B cell (primary cell): Measurements from ENCODE around the gene LAGE3. TPM values are rescaled to one million over a fixed set of nuclear protein-coding genes. Genes with fewer than 3 reads are reported as not detected.

Source experiments
- ATAC-seq: fragments of 200-7000 bp; cut with Tn5 transposase; one replicate; pipeline ENCODE4 v1.10.0; 2021; ENCODE audit warnings: low read depth, mild to moderate bottlenecking, moderate number of reproducible peaks, moderate library complexity
- CTCF ChIA-PET: fragments of 350-600 bp; sonication (Branson Sonifier 250); formaldehyde crosslinking; loops from one replicate; lab custom pipeline; 2021; ENCODE audit warnings: antibody characterized with exemption, inconsistent platforms; lab: Charles Lee
- POLR2A ChIA-PET: fragments of 350-600 bp; sonication (Branson Sonifier 250); formaldehyde crosslinking; loops from one replicate; lab custom pipeline; 2021; ENCODE audit warnings: antibody characterized with exemption; lab: Charles Lee
- DNase-seq: peaks from one replicate; pipeline ENCODE4 v3.0.0; 2013
- H2AFZ ChIP-seq: 2 replicates; pipeline ENCODE4 v1.6.1; 2012; ENCODE audit warnings: mild to moderate bottlenecking, low read depth, low read length; ENCODE audit not compliant: insufficient read depth, poor library complexity, severe bottlenecking
- H3K27ac ChIP-seq, 2 donors: 1 replicate in 1 of 2; 2 replicates in 1 of 2; pipeline ENCODE4 v1.5.1; 2012 to 2013; ENCODE audit warnings: low read length in 2 of 2, mild to moderate bottlenecking in 2 of 2, moderate library complexity in 1 of 2
- H3K27me3 ChIP-seq, 4 experiments: fragments of 200-600 bp in 1 of 4; sonication (generic) in 1 of 4; replicated peaks in 1 of 4; 1 replicate in 2 of 4; 2 replicates in 2 of 4; pipeline versions ENCODE4 v1.6.1 to v1.7.0; 2013 to 2016; ENCODE audit warnings: low read length in 3 of 4, mild to moderate bottlenecking in 2 of 4, mixed read lengths in 1 of 4, moderate library complexity in 1 of 4; ENCODE audit not compliant: insufficient read depth in 4 of 4, control insufficient read depth in 3 of 4; ENCODE audit errors: control extremely low read depth in 1 of 4
- H3K36me3 ChIP-seq, 2 experiments: replicated peaks in 1 of 2; 1 replicate in 1 of 2; 2 replicates in 1 of 2; pipeline versions ENCODE4 v1.6.1 to v1.7.1; 2013; ENCODE audit warnings: low read length in 1 of 2; ENCODE audit not compliant: insufficient read depth in 2 of 2, control insufficient read depth in 1 of 2; ENCODE audit errors: control extremely low read depth in 1 of 2, extremely low read depth in 1 of 2
- H3K4me1 ChIP-seq, 2 donors: fragments of 200-600 bp in 1 of 2; sonication (generic) in 1 of 2; 1 replicate in 1 of 2; 2 replicates in 1 of 2; pipeline versions ENCODE4 v1.5.1 to v1.6.1; 2013 to 2017; ENCODE audit warnings: low read length in 2 of 2; ENCODE audit not compliant: control insufficient read depth in 2 of 2, insufficient read depth in 2 of 2
- H3K4me2 ChIP-seq: replicated peaks from 2 replicates; pipeline ENCODE3; 2012; ENCODE audit warnings: mild to moderate bottlenecking, low read depth, low read length; ENCODE audit not compliant: poor library complexity, severe bottlenecking
- H3K4me3 ChIP-seq, 5 experiments: fragments of 200-600 bp in 1 of 5; sonication (generic) in 1 of 5; 1 replicate in 3 of 5; 2 replicates in 2 of 5; pipeline versions ENCODE4 v1.5.1 to v1.7.0; 2011 to 2016; ENCODE audit warnings: low read length in 4 of 5, mild to moderate bottlenecking in 4 of 5, low read depth in 2 of 5, control low read depth in 1 of 5, moderate library complexity in 1 of 5; ENCODE audit not compliant: insufficient read depth in 1 of 5; ENCODE audit errors: control extremely low read depth in 1 of 5, extremely low read depth in 1 of 5
- H3K79me2 ChIP-seq: fragments of 200-600 bp; sonication (generic); one replicate; pipeline ENCODE4 v1.6.0; 2016; ENCODE audit warnings: low read length; ENCODE audit not compliant: control insufficient read depth, insufficient read depth
- H3K9ac ChIP-seq: fragments of 200-600 bp; sonication (generic); 2 replicates; pipeline ENCODE4 v1.6.1; 2017; ENCODE audit warnings: mild to moderate bottlenecking, low read length, moderate library complexity
- H3K9me3 ChIP-seq, 3 donors: one replicate each; pipeline versions ENCODE4 v1.6.1 to v1.7.1; 2013; ENCODE audit warnings: low read length in 2 of 3; ENCODE audit not compliant: control insufficient read depth in 2 of 3, insufficient read depth in 1 of 3; ENCODE audit errors: control extremely low read depth in 1 of 3
- H4K20me1 ChIP-seq: 2 replicates; pipeline ENCODE4 v1.6.0; 2012; ENCODE audit warnings: mild to moderate bottlenecking, low read length; ENCODE audit not compliant: insufficient read depth, control insufficient read depth, poor library complexity, severe bottlenecking
- H3K27ac Mint-ChIP-seq: one replicate; pipeline ENCODE4 v1.8.0; 2021; ENCODE audit warnings: mixed read lengths
- H3K27me3 Mint-ChIP-seq: one replicate; pipeline ENCODE4 v1.8.0; 2021; ENCODE audit warnings: mixed read lengths
- H3K4me1 Mint-ChIP-seq: one replicate; pipeline ENCODE4 v1.8.0; 2021; ENCODE audit warnings: mixed read lengths
- H3K4me3 Mint-ChIP-seq: one replicate; pipeline ENCODE4 v1.8.0; 2021; ENCODE audit warnings: mixed read lengths
- H3K9me3 Mint-ChIP-seq: one replicate; pipeline ENCODE4 v1.8.0; 2022; ENCODE audit warnings: mixed read lengths; ENCODE audit not compliant: insufficient read depth
- EZH2 ChIP-seq: IDR thresholded peaks from 2 replicates; pipeline ENCODE4 v1.6.1; 2012; ENCODE audit warnings: borderline replicate concordance, low read depth, mild to moderate bottlenecking, moderate library complexity, low read length; ENCODE audit not compliant: insufficient read depth, poor library complexity, severe bottlenecking
- WGBS: methylation state at CpG from one replicate; pipeline ENCODE4 v1.1.5; 2013; ENCODE audit warnings: missing lambda C conversion rate; ENCODE audit not compliant: insufficient coverage; 5-methylcytosine and 5-hydroxymethylcytosine counted together
- intact Hi-C: fragments of 100-400 bp; cut with micrococcal nuclease; formaldehyde crosslinking; loops from one replicate; pipeline ENCODE4 v1.10.0; 2022
- polyA plus RNA-seq: library from polyadenylated mRNA; depleted of rRNA; stranded (reverse); fragments of >200 nt; gene quantifications from 2 replicates; pipeline ENCODE4 v1.2.3, GENCODE V29; 2012
- total RNA-seq, 2 donors: library from RNA; stranded (reverse); fragments of 120-200 nt in 1 of 2; gene quantifications; 1 replicate in 1 of 2; 2 replicates in 1 of 2; pipeline versions ENCODE4 v1.2.3 to v1.2.4, GENCODE V29; 2013 to 2022
- TF ChIP-seq, protein P1 (sequence below): fragments of 200-600 bp; IDR thresholded peaks from one replicate; pipeline ENCODE4 v1.8.0; 2022; ENCODE audit warnings: antibody characterized with exemption, mild to moderate bottlenecking

The LAGE3 gene
- total and polyA plus RNA-seq, 2 donors (not counting 1 experiment from before 2014, with no cell fraction given) = 17.0 to 19.9 TPM

GRCh38 chrX:154471839-154472684 lies 7.0 kb downstream of the LAGE3 start:
- no peak overlapping the region for H3K4me3 Mint-ChIP-seq
- CTCF ChIA-PET = no interaction called here
- Histone ChIP-seq H3K9me3 (no peaks in the 10 kb centered on the region), H3K79me2 (no peaks in the 10 kb centered on the region), H2AFZ (no peak overlapping the region), H4K20me1 (no peaks in the 10 kb centered on the region), H3K27me3 (no peaks in the 10 kb centered on the region), H3K4me2 (no peak overlapping the region), H3K4me3 (no peak overlapping the region), H3K36me3 (peaks cover 0 to 19% of the 10 kb centered on the region in 2 experiments), H3K4me1 (no peaks in the 10 kb centered on the region), H3K27ac (no peak overlapping the region), H3K9ac (no peak overlapping the region)
- ATAC-seq (no peak), DNase-seq (no peak)
- 94% methylated on average over 8 of the region's 23 CpGs for WGBS
- no peaks in the 10 kb centered on the region for H3K4me1 Mint-ChIP-seq
- intact Hi-C loops = no loop called here
- POLR2A ChIA-PET = no interaction called here
- no peak overlapping the region for H3K27ac Mint-ChIP-seq
- no peak for TF ChIP-seq EZH2
- TF ChIP-seq, protein P1, sequence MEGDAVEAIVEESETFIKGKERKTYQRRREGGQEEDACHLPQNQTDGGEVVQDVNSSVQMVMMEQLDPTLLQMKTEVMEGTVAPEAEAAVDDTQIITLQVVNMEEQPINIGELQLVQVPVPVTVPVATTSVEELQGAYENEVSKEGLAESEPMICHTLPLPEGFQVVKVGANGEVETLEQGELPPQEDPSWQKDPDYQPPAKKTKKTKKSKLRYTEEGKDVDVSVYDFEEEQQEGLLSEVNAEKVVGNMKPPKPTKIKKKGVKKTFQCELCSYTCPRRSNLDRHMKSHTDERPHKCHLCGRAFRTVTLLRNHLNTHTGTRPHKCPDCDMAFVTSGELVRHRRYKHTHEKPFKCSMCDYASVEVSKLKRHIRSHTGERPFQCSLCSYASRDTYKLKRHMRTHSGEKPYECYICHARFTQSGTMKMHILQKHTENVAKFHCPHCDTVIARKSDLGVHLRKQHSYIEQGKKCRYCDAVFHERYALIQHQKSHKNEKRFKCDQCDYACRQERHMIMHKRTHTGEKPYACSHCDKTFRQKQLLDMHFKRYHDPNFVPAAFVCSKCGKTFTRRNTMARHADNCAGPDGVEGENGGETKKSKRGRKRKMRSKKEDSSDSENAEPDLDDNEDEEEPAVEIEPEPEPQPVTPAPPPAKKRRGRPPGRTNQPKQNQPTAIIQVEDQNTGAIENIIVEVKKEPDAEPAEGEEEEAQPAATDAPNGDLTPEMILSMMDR = no peak
- no peaks in the 10 kb centered on the region for H3K27me3 Mint-ChIP-seq
- H3K9me3 Mint-ChIP-seq = no peaks in the 10 kb centered on the region

GRCh38 chrX:154470914-154471568 lies 8.0 kb downstream of the LAGE3 start:
- Histone ChIP-seq H2AFZ (no peak overlapping the region), H3K27ac (no peak overlapping the region), H3K36me3 (peaks cover 0 to 29% of the 10 kb centered on the region in 2 experiments), H3K4me3 (no peak overlapping the region), H4K20me1 (no peaks in the 10 kb centered on the region), H3K9me3 (no peaks in the 10 kb centered on the region), H3K4me1 (no peaks in the 10 kb centered on the region), H3K9ac (no peak overlapping the region), H3K79me2 (no peaks in the 10 kb centered on the region), H3K4me2 (no peak overlapping the region), H3K27me3 (no peaks in the 10 kb centered on the region)
- no peak overlapping the region for H3K4me3 Mint-ChIP-seq
- H3K4me1 Mint-ChIP-seq = no peaks in the 10 kb centered on the region
- H3K27me3 Mint-ChIP-seq = no peaks in the 10 kb centered on the region
- DNase-seq (no peak), ATAC-seq (no peak)
- intact Hi-C loops = no loop called here
- no peak overlapping the region for H3K27ac Mint-ChIP-seq
- ChIA-PET POLR2A (no interaction called here), CTCF (no interaction called here)
- 95% methylated on average over 12 of the region's 23 CpGs for WGBS
- TF ChIP-seq, protein P1 = no peak
- TF ChIP-seq EZH2 = no peak
- H3K9me3 Mint-ChIP-seq = no peaks in the 10 kb centered on the region
